GM12878 (cell line): ENCODE measurements around the gene TUBA4B. TPM values are rescaled to one million over a fixed set of nuclear protein-coding genes. Genes with fewer than 3 reads are reported as not detected.

Experiments
- ATAC-seq: fragments of 200-7000 bp; cut with Tn5 transposase; 3 replicates; pipeline ENCODE4 v1.9.1; 2020; ENCODE audit warnings: mild to moderate bottlenecking, moderate library complexity
- BruUV-seq: library from RNA; stranded (reverse); fragments of 400-500 nt; replicated peaks from 2 replicates; lab custom pipeline; 2021; lab: Mats Ljungman, UMichigan
- CTCF ChIA-PET: fragments of 300-600 bp; sonication (Branson Sonifier 250); formaldehyde crosslinking; extraction: SDS; loops from one replicate; lab custom pipeline; 2021; ENCODE audit warnings: inconsistent platforms; lab: Yijun Ruan, JAX
- POLR2A ChIA-PET: fragments of 350-600 bp; formaldehyde crosslinking; extraction: SDS; loops from one replicate; lab custom pipeline; 2021; ENCODE audit warnings: inconsistent platforms; lab: Charles Lee
- RAD21 ChIA-PET: fragments of 300-600 bp; sonication (Branson Sonifier 250); formaldehyde crosslinking; loops from one replicate; lab custom pipeline; 2023; ENCODE audit warnings: antibody characterized with exemption; ENCODE audit not compliant: unreplicated experiment; lab: Charles Lee
- SMC1A ChIA-PET: fragments of 300-600 bp; sonication (Branson Sonifier 250); formaldehyde crosslinking; loops from one replicate; lab custom pipeline; 2023; ENCODE audit not compliant: unreplicated experiment, uncharacterized antibody; lab: Charles Lee
- DNase-seq: peaks from one replicate; pipeline ENCODE4 v3.0.0-alpha.2; 2011; ENCODE audit warnings: low read depth, low spot score
- FAIRE-seq: peaks from 3 replicates; lab custom pipeline; 2011; peaks lifted over from hg19 to GRCh38; lab: Jason Lieb, UNC
- H2AFZ ChIP-seq: 2 replicates; pipeline ENCODE4 v1.6.0; 2011; ENCODE audit warnings: low read depth, low read length, control low read depth; ENCODE audit not compliant: control insufficient read depth
- H3K27ac ChIP-seq: 2 replicates; pipeline ENCODE4 v1.5.1; 2011; ENCODE audit warnings: control low read depth; ENCODE audit not compliant: control insufficient read depth, insufficient read depth
- H3K27me3 ChIP-seq, 2 experiments: replicated peaks in 1 of 2; 2 replicates each; pipeline versions ENCODE4 v1.6.0 to v1.6.1; 2011; ENCODE audit warnings: low read length in 1 of 2; ENCODE audit not compliant: control insufficient read depth in 2 of 2, insufficient read depth in 2 of 2
- H3K36me3 ChIP-seq, 2 experiments: 2 replicates each; pipeline ENCODE4 v1.5.1; 2011; ENCODE audit warnings: low read length in 1 of 2; ENCODE audit not compliant: control insufficient read depth in 2 of 2, insufficient read depth in 2 of 2
- H3K4me1 ChIP-seq: 2 replicates; pipeline ENCODE4 v1.6.1; 2011; ENCODE audit warnings: mild to moderate bottlenecking, low read length, moderate library complexity, mixed read lengths; ENCODE audit not compliant: control insufficient read depth, insufficient read depth
- H3K4me2 ChIP-seq: 2 replicates; pipeline ENCODE4 v1.6.0; 2011; ENCODE audit warnings: control low read depth; ENCODE audit not compliant: control insufficient read depth, insufficient read depth
- H3K4me3 ChIP-seq: fragments of 200-600 bp; sonication (generic); 2 replicates; pipeline ENCODE4 v1.5.1; 2016
- H3K79me2 ChIP-seq: 2 replicates; pipeline ENCODE4 v1.6.0; 2011; ENCODE audit warnings: low read length; ENCODE audit not compliant: control insufficient read depth, insufficient read depth
- H3K9ac ChIP-seq: 2 replicates; pipeline ENCODE4 v1.8.0; 2011; ENCODE audit warnings: low read length, control low read depth, mixed read lengths; ENCODE audit not compliant: control insufficient read depth, insufficient read depth
- H3K9me3 ChIP-seq: replicated peaks from 3 replicates; pipeline ENCODE4 v1.5.1; 2011; ENCODE audit warnings: mild to moderate bottlenecking, low read length; ENCODE audit not compliant: control insufficient read depth, insufficient read depth
- H4K20me1 ChIP-seq: 2 replicates; pipeline ENCODE4 v1.6.0; 2011; ENCODE audit not compliant: control insufficient read depth, insufficient read depth
- CBX3 ChIP-seq: fragments of 200-600 bp; sonication (generic); IDR thresholded peaks from 2 replicates; pipeline ENCODE4 v1.6.1; 2016; ENCODE audit warnings: low read depth, borderline replicate concordance
- CUX1 ChIP-seq: IDR thresholded peaks from 2 replicates; pipeline ENCODE4 v1.6.1; 2012; ENCODE audit warnings: improper control_type of control experiment, low read depth, low read length; ENCODE audit not compliant: insufficient replicate concordance
- E2F4 ChIP-seq: IDR thresholded peaks from 2 replicates; pipeline ENCODE4 v1.6.1; 2012; ENCODE audit warnings: low read depth, low read length, improper control_type of control experiment
- GABPA ChIP-seq: IDR thresholded peaks from 2 replicates; pipeline ENCODE4 v1.6.1; 2014; ENCODE audit warnings: antibody characterized with exemption, low read depth, mild to moderate bottlenecking, inconsistent platforms
- POU2F2 ChIP-seq: IDR thresholded peaks from 3 replicates; pipeline ENCODE4 v1.6.1; 2011; ENCODE audit warnings: low read depth, mild to moderate bottlenecking, low read length, borderline replicate concordance
- RELB ChIP-seq: fragments of 450-650 bp; IDR thresholded peaks from 2 replicates; pipeline ENCODE4 v1.6.1; 2017; ENCODE audit warnings: low read depth, mild to moderate bottlenecking, moderate library complexity
- SMAD1 ChIP-seq: fragments of 450-650 bp; IDR thresholded peaks from 2 replicates; pipeline ENCODE4 v1.6.1; 2018; ENCODE audit warnings: mild to moderate bottlenecking, low read depth; ENCODE audit not compliant: partially characterized antibody
- ZNF687 ChIP-seq: fragments of 450-650 bp; IDR thresholded peaks from 2 replicates; pipeline ENCODE4 v1.6.1; 2017; ENCODE audit warnings: mild to moderate bottlenecking, moderate library complexity
- WGBS: methylation state at CpG from one replicate; pipeline ENCODE4 v1.1.6; 2016; ENCODE audit warnings: low lambda C conversion rate; ENCODE audit not compliant: insufficient replicate concordance, insufficient coverage; ENCODE audit errors: missing lambda C conversion rate; 5-methylcytosine and 5-hydroxymethylcytosine counted together
- in situ Hi-C: fragments of 300-500 bp; cut with MboI; formaldehyde crosslinking; loops from 9 replicates; pipeline ENCODE4 v1.14.3; 2018; ENCODE audit warnings: mixed read lengths
- intact Hi-C: fragments of 100-400 bp; cut with micrococcal nuclease; formaldehyde crosslinking; loops from one replicate; pipeline ENCODE4 v1.14.2; 2022; ENCODE audit not compliant: unreplicated experiment
- polyA plus RNA-seq, 11 experiments: library from polyadenylated mRNA; depleted of rRNA in 4 of 11; unstranded in 6 of 11; stranded (reverse) in 5 of 11; fragments of >200 nt; fragmentation: Nextera tagmentation in 4 of 11; fragmentation: Illumina TruSeq in 1 of 11; extraction: Ambion mirVana in 4 of 11; extraction: Trizol in 1 of 11; gene quantifications; 1 replicate in 1 of 11; 2 replicates in 10 of 11; pipeline versions ENCODE4 v1.2.1 to v1.2.3, GENCODE V29; 2011 to 2016; ENCODE audit warnings: inconsistent platforms in 2 of 11, missing spikeins in 2 of 11, low read depth in 1 of 11
- total RNA-seq, 4 experiments: library from RNA; depleted of rRNA in 3 of 4; stranded (reverse); fragments of >200 nt in 3 of 4; fragmentation: Illumina TruSeq in 1 of 4; extraction: Trizol in 1 of 4; gene quantifications; 2 replicates each; pipeline versions ENCODE4 v1.2.1 to v1.2.3, GENCODE V29; 2013 to 2021

TUBA4B gene
- total and polyA plus RNA-seq, 10 of the 15 experiments (the other 5 are each of a cell fraction or from before 2014, with no cell fraction given), result 0.07 TPM; not detected in 9

- Histone ChIP-seq H3K9me3 (no peaks in the 10 kb centered on the region), H3K4me3 (no peak overlapping the region), H3K36me3 (no peaks in the 10 kb centered on the region), H3K4me2 (no peak overlapping the region), H3K79me2 (no peaks in the 10 kb centered on the region), H2AFZ (no peak overlapping the region), H3K4me1 (no peaks in the 10 kb centered on the region), H3K27me3 (peaks cover 4 to 5% of the 10 kb centered on the region in 2 experiments; a peak in 2 of 4 replicates), H3K27ac (no peak overlapping the region), H3K9ac (no peak overlapping the region), H4K20me1 (no peaks in the 10 kb centered on the region)
- SMC1A ChIA-PET, result interaction anchor here (5.8 kb wide), 1 partner anchor 144 kb away, joined by 36 read pairs; the partner anchor contains the start of gene NHEJ1
- ATAC-seq (no peak), FAIRE-seq (no peak), DNase-seq (no peak)
- BruUV-seq, result no TSS peak
- WGBS, result 29% methylated on average over 11 of the region's 11 CpGs
- POLR2A ChIA-PET, result interaction anchor here (0.6 kb wide), 1 partner anchor 118 kb away, joined by 4 read pairs; no protein-coding TSS in a partner anchor
- in situ Hi-C loops (no loop called here), intact Hi-C loops (no loop called here)
- CTCF ChIA-PET, result interaction anchor here (0.7 to 10.9 kb wide), 2 partner anchors 147 to 260 kb away, joined by 4 to 208 read pairs; partner anchors contain the start of gene NHEJ1
- RAD21 ChIA-PET, result interaction anchor here (1.0 kb wide), 1 partner anchor 146 kb away, joined by 4 read pairs; no protein-coding TSS in a partner anchor
- no peak for TF ChIP-seq GABPA
- no peak for TF ChIP-seq SMAD1
- no peak for TF ChIP-seq POU2F2
- TF ChIP-seq ZNF687, result no peak
- no peak for TF ChIP-seq CBX3
- no peak for TF ChIP-seq RELB
- no peak for TF ChIP-seq E2F4
- TF ChIP-seq CUX1, result no peak
Measured at GRCh38 chr2:219302412-219302968, 49.4 kb downstream of the TUBA4B start.
